ENCODE measurements around the gene PACRG. TPM values are rescaled to one million over a fixed set of nuclear protein-coding genes. Genes with fewer than 3 reads are reported as not detected.
A peak's percentile ranks its signal among the peaks of the same experiment; 100 is the strongest.

PACRG gene
- total and polyA plus RNA-seq, 8 donors: 1.5 to 6.8 (median 4.6) TPM

DNA sequence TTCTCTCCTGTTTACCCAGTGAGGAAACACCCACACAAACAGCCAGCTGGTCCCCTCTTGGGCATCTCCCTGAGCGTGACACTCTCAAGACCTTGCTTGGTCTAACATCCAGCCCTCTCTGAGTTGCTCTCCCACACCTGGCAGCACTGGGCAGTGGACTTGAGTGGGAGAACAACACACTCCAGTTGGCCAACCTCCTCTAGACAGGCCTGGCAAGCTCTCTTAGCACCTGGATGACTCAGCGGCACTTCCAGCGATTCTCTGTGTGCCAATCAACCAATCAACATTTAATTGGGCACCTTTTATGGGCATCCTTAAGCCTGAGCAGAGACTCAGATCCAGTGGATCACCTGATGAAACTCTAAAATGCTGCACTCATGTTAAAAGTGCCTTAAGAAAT lies 610.2 kb downstream of the PACRG start:
- TF ChIP-seq, protein P1, sequence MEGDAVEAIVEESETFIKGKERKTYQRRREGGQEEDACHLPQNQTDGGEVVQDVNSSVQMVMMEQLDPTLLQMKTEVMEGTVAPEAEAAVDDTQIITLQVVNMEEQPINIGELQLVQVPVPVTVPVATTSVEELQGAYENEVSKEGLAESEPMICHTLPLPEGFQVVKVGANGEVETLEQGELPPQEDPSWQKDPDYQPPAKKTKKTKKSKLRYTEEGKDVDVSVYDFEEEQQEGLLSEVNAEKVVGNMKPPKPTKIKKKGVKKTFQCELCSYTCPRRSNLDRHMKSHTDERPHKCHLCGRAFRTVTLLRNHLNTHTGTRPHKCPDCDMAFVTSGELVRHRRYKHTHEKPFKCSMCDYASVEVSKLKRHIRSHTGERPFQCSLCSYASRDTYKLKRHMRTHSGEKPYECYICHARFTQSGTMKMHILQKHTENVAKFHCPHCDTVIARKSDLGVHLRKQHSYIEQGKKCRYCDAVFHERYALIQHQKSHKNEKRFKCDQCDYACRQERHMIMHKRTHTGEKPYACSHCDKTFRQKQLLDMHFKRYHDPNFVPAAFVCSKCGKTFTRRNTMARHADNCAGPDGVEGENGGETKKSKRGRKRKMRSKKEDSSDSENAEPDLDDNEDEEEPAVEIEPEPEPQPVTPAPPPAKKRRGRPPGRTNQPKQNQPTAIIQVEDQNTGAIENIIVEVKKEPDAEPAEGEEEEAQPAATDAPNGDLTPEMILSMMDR (IDR thresholded peaks at IDR 0.05): no peak
- Histone ChIP-seq H3K4me1 (peaks cover 4 to 30% of the 10 kb centered on the region in 2 donors), H3K9me3 (no peaks in the 10 kb centered on the region), H3K36me3 (no peaks in the 10 kb centered on the region), H3K27me3 (no peaks in the 10 kb centered on the region), H3K4me3 (no peak overlapping the region), H3K27ac (no peak overlapping the region)
- intact Hi-C loops (cut with DNase I): no loop called here
- DNase-seq: peak in 1 of 4 donors; percentile 78
- ATAC-seq: peak; percentile 90

DNA sequence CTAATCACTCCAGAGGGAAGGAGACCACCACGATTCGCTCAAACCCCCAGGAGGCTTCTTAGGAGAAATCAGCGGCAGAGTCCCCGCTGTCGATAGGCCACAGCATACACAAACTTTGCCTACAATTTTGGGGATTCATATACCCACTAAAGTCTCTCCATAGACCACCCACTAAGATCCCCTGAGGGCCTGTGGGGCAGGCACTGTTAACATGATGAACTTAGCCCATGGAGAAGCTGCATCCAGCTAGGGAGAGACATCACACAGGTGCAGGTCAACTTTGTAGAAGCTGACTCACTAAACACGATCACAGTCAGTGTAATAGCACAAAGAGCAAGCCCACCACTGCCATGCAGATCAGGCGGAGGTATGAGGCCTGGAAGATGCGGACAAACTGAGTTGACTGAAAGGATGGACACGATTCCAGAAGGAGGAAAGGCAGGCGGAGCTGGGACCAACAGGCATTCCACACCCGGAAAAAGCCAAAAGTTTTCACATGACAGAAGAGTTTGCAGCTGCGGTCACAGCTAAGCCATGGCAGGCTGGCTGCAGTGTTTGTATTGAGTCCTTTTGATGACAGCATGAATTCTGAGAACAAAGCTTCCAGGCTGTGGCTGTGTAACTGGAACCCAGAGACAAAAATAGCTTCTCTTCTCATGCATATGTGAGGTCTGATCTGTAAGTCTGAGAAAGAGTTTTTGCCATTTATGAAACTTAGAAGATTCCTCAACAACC lies 611.1 kb downstream of the PACRG start:
- peak in 2 of 4 donors; percentile 30 to 73 for DNase-seq
- Histone ChIP-seq H3K4me1 (peaks cover 4 to 30% of the 10 kb centered on the region in 2 donors), H3K27ac (peak overlapping the region; percentile 41 to 53), H3K27me3 (no peaks in the 10 kb centered on the region), H3K9me3 (no peaks in the 10 kb centered on the region), H3K4me3 (no peak overlapping the region), H3K36me3 (no peaks in the 10 kb centered on the region)
- TF ChIP-seq, protein P1 (IDR thresholded peaks at IDR 0.05): no peak
- peak; percentile 16 for ATAC-seq
- intact Hi-C loops (cut with DNase I): no loop called here

DNA sequence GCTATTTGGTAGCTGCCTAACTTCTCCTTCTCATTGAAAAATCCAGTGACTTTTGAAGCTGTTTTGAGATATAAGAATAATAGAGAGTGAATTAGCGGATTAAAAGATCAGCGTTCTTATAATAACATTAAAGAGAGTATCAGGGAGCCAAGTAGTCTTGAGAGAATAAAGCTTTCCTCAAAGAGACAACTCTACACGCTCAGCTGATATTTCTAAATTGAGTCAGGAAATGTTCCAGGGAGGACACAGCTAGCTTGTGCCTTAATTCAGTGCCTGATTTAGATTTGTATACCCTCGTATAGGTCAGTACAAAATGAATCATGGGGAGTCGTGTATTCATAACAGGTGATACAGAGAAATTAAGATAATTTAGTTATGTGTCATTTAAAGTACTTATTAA lies 611.7 kb downstream of the PACRG start:
- DNase-seq (no peak), ATAC-seq (no peak)
- TF ChIP-seq, protein P1 (IDR thresholded peaks at IDR 0.05): no peak
- Histone ChIP-seq H3K27ac (peak overlapping the region; percentile 41 to 53), H3K4me3 (no peak overlapping the region), H3K27me3 (no peaks in the 10 kb centered on the region), H3K36me3 (no peaks in the 10 kb centered on the region), H3K4me1 (peaks cover 4 to 26% of the 10 kb centered on the region in 2 donors), H3K9me3 (no peaks in the 10 kb centered on the region)
- intact Hi-C loops (cut with DNase I): no loop called here

DNA sequence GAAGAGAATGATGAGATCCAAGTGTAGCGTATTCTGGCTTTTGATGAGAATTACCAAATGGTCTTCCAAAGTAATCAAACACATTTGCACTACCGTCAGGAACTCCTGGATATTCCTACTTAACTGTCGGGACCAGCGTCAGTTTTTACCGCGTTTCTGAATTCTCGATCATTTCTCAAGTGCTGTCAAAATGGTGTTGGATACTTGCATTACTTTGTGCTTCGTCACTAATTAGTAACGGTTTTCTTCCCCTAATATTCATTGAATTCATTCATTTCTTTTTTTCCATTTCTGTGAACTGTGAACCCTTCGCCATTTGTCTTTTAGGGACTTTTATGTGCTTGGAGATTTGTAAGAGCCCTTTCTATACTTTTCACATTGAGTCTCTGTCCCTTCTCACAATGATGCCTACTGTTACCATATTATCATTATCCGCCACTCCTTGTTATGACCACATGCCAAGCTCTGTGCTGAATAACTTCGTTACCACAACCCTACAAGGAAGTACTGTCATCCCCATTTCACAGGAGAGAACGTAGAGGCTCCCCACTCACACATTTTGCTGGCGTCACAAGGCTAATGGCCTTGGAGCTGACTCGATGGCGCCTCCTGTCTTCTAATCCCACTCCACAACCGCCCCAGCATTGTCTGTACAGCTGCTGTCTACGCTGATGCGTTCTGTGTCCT lies 612.6 kb downstream of the PACRG start:
- H3K27ac ChIP-seq: no peak overlapping the region
- ATAC-seq: no peak

More for the DNA sequence above, 612.6 kb downstream of the PACRG start:
- no peak overlapping the region for H3K4me3 ChIP-seq
- H3K27me3 ChIP-seq: no peaks in the 10 kb centered on the region
- intact Hi-C loops (cut with DNase I): no loop called here
- peaks cover 4 to 17% of the 10 kb centered on the region in 2 donors for H3K4me1 ChIP-seq
- H3K36me3 ChIP-seq: no peaks in the 10 kb centered on the region
- TF ChIP-seq, protein P1 (IDR thresholded peaks at IDR 0.05): no peak
- H3K9me3 ChIP-seq: no peaks in the 10 kb centered on the region
- DNase-seq: no peak

All from left lung (tissue), 10 donors.